Measurements from ENCODE around the gene SPTBN4.
A peak's percentile ranks its signal among the peaks of the same experiment; 100 is the strongest.
"Not testable (repeated sequence)": the region's sequence is repeated elsewhere in the genome, so short reads cannot be mapped to it uniquely, and the experiment has no call there.

SPTBN4 gene

DNA sequence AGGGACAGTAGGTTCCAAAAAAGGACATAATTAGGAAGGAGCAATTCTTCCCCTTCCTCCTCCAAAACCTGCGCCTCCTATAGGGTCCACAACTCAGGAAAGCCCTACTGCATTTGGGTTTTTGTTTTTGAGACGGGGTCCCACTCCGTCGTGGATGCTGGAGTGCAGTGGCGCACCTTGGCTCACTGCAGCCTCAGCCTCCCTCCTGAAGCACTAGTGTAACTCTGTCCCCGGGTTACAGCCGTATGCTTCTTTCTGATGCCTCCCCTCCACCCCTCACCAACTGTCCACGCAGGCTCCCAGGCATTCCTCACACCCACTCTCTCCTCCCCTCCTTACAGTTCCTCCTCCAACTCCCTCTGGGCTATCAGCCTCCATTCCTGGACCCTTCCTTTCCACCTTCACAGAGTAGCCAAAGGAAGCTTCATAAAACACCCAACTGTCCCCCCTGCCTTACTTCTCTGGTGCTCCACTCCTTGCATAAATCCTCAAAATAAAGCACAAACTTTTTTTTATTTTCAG lies 20.5 kb upstream of the SPTBN4 start:
- H3K4me3 ChIP-seq (ENCODE audit: low read depth, low read length) = no peak overlapping the region
- TF ChIP-seq CTCF (IDR thresholded peaks at IDR 0.05; ENCODE audit: control insufficient read depth, extremely low read depth, insufficient read depth) = no peak
- DNase-seq (ENCODE audit: low read depth) = no peak

DNA sequence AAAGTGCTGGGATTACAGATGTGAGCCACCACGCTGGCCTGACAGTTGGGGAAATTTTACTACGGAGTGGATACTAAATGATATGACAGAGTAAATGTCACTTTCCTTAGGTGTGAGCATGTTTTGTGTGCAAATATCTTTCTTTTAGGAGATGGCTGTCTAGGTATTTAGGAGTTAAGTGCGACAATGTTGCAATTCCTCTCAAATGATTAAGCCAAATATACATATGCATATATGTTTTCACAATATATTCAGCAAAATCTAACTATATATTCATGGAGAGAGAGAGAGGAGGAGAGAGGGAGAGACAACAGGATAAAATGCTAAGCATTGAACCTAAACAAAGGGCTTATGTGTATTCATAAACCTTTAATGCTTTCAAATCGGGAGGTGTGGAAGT lies 17.3 kb upstream of the SPTBN4 start:
- no peak for TF ChIP-seq CTCF (IDR thresholded peaks at IDR 0.05; ENCODE audit: control insufficient read depth, extremely low read depth, insufficient read depth)
- DNase-seq (ENCODE audit: low read depth) = no peak
- no peak overlapping the region for H3K4me3 ChIP-seq (ENCODE audit: low read depth, low read length)

DNA sequence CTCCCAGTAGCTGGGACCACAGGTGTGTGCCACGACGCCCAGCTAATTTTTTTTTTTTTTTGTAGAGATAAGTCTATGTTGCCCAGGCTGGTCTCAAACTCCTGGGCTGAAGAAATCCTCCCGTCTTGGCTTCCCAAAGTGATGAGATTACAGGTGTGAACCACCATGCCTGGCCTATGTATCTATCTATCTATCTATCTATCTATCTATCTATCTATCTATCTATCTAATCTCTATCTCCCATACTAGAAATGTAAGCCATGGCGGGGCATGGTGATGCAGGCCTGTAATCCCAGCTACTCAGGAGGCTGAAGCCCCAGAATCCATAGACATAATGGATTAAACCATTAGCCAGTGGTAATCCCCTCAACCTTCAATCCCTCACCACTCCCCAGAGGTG lies 16.1 kb upstream of the SPTBN4 start:
- no peak for TF ChIP-seq CTCF (IDR thresholded peaks at IDR 0.05; ENCODE audit: control insufficient read depth, extremely low read depth, insufficient read depth)
- DNase-seq (ENCODE audit: low read depth) = no peak
- no peak overlapping the region for H3K4me3 ChIP-seq (ENCODE audit: low read depth, low read length)

DNA sequence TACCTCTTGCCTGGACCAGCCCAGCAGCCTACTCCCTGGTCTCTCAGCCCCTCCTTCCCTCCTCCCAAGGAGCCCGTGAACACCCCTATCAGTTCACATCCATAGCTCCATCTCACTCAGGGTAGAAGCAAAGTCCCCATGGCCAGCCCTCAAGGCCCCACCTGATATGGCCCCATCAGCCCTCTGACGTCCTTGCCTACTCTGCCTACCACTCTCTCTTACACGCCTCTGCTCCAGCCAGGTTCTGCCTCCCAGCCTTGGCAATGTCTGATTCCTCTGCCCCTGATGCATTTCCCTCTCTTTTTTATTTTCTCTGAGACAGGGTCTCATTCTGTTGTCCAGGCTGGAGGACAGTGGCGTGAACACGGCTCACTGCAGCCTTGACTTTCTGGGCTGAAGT lies 14.8 kb upstream of the SPTBN4 start:
- no peak for DNase-seq (ENCODE audit: low read depth)
- H3K4me3 ChIP-seq (ENCODE audit: low read depth, low read length) = no peak overlapping the region
- TF ChIP-seq CTCF (IDR thresholded peaks at IDR 0.05; ENCODE audit: control insufficient read depth, extremely low read depth, insufficient read depth) = no peak

GRCh38 chr19:40453151-40453735 lies 13.6 kb upstream of the SPTBN4 start:
- DNase-seq (ENCODE audit: low read depth) = peak; percentile 59
- H3K4me3 ChIP-seq (ENCODE audit: low read depth, low read length) = no peak overlapping the region
- TF ChIP-seq CTCF (IDR thresholded peaks at IDR 0.05; ENCODE audit: control insufficient read depth, extremely low read depth, insufficient read depth) = no peak

DNA sequence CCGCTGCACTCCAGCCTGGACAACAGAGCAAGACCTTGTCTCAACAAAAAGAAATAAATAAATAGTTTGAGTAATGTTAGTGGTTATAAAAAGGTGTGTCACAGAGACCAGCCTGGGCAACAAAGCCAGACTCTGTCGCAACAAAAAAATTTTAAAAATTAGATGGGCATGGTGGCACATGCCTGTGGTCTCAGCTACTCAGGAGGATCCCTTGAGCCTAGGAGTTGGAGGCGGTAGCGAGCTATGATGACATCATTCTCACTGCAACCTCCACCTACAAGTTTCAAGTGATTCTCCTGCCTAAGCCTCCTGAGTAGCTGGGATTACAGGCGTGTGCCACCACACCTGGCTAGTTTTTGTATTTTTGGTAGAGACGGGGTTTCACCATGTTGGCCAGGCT lies 12.9 kb upstream of the SPTBN4 start:
- DNase-seq (ENCODE audit: low read depth); H3K4me3 ChIP-seq (ENCODE audit: low read depth, low read length): not testable (repeated sequence)

DNA sequence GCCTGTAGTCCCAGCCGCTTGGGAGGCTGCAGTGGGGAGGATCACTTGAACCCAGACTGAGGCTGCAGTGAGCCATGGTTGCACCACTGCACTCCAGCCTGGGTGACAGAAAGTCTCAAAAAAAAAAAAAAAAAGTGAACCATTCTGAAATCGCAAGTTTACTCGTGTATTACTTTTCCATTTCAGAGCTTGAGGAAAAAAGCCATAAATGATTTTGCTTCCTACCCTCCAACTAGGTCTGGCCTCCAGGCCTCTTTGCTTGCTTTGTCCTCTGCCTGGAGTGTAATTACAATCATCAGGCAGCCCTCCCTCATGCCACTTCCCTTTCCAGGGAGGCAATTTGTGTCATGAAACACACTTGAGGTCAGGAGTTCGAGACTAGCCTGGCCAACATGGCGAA lies 9.8 kb upstream of the SPTBN4 start:
- TF ChIP-seq CTCF (IDR thresholded peaks at IDR 0.05; ENCODE audit: control insufficient read depth, extremely low read depth, insufficient read depth) = no peak
- no peak for DNase-seq (ENCODE audit: low read depth)
- no peak overlapping the region for H3K4me3 ChIP-seq (ENCODE audit: low read depth, low read length)
